Measurements from ENCODE around the gene TIMP2. TPM values are rescaled to one million over a fixed set of nuclear protein-coding genes. Genes with fewer than 3 reads are reported as not detected.

TIMP2 gene
- total and polyA plus RNA-seq, 2 experiments from 2014 or later = 10.6 to 22.5 TPM

GRCh38 chr17:78862073-78863023 lies 62.8 kb downstream of the TIMP2 start (continued):
- TF ChIP-seq EZH2 (IDR thresholded peaks at IDR 0.05; ENCODE audit: low read depth, unreplicated experiment) = no peak

- Histone ChIP-seq H3K4me3 (no peak overlapping the region), H4K20me1 (replicated peaks; ENCODE audit: insufficient read depth) (no peaks in the 10 kb centered on the region), H3K4me2 (no peak overlapping the region), H2AFZ (no peak overlapping the region), H3K9me2 (ENCODE audit: insufficient read depth) (no peaks in the 10 kb centered on the region), H3F3A (replicated peaks; ENCODE audit: low read depth) (no peaks in the 10 kb centered on the region; the same call in 1 of the 2 replicates), H3K79me2 (replicated peaks; ENCODE audit: insufficient read depth) (no peaks in the 10 kb centered on the region), H3K27ac (ENCODE audit: low read depth) (no peak overlapping the region), H3K36me3 (ENCODE audit: insufficient read depth) (no peaks in the 10 kb centered on the region), H3K27me3 (ENCODE audit: insufficient read depth) (no peaks in the 10 kb centered on the region), H3K4me1 (ENCODE audit: insufficient read depth) (no peaks in the 10 kb centered on the region)
- TF ChIP-seq CTCF (conservative IDR thresholded peaks at IDR 0.05; ENCODE audit: low read depth in 2 of 2) (no peak), ZNF114 (CRISPR knock-in tag; IDR thresholded peaks at IDR 0.05) (no peak), EZH2phosphoT487 (IDR thresholded peaks at IDR 0.05; ENCODE audit: unreplicated experiment) (no peak), ZNF331 (CRISPR knock-in tag; IDR thresholded peaks at IDR 0.05; ENCODE audit: low read depth) (no peak)
- Mint-ChIP-seq H3K9me3 (no peaks in the 10 kb centered on the region), H3K27me3 (ENCODE audit: insufficient read depth, low read depth, poor library complexity) (peaks cover 7% of the 10 kb centered on the region), H3K4me1 (peaks cover 4% of the 10 kb centered on the region; the same call in 2 of the 3 replicates), H3K27ac (no peak overlapping the region), H3K36me3 (ENCODE audit: low read depth) (no peaks in the 10 kb centered on the region; the same call in 2 of the 3 replicates), H3K4me3 (no peak overlapping the region)
- DNase-seq (ENCODE audit: low spot score) (no peak), ATAC-seq (no peak)
Observed at GRCh38 chr17:78861229-78861628, 64.0 kb downstream of the TIMP2 start.

GRCh38 chr17:78859051-78859450 lies 66.1 kb downstream of the TIMP2 start:
- Histone ChIP-seq H3K4me1 (ENCODE audit: insufficient read depth) (no peaks in the 10 kb centered on the region), H4K20me1 (replicated peaks; ENCODE audit: insufficient read depth) (no peaks in the 10 kb centered on the region), H3K27me3 (ENCODE audit: insufficient read depth) (no peaks in the 10 kb centered on the region), H3K4me3 (no peak overlapping the region), H3K79me2 (replicated peaks; ENCODE audit: insufficient read depth) (no peaks in the 10 kb centered on the region), H3K27ac (ENCODE audit: low read depth) (no peak overlapping the region), H3F3A (replicated peaks; ENCODE audit: low read depth) (no peaks in the 10 kb centered on the region; the same call in 1 of the 2 replicates), H2AFZ (no peak overlapping the region), H3K9me2 (ENCODE audit: insufficient read depth) (no peaks in the 10 kb centered on the region), H3K4me2 (no peak overlapping the region), H3K36me3 (ENCODE audit: insufficient read depth) (no peaks in the 10 kb centered on the region)
- ATAC-seq (no peak), DNase-seq (ENCODE audit: low spot score) (no peak)
- Mint-ChIP-seq H3K27me3 (ENCODE audit: insufficient read depth, low read depth, poor library complexity) (peaks cover 6% of the 10 kb centered on the region), H3K9me3 (no peaks in the 10 kb centered on the region), H3K4me1 (no peaks in the 10 kb centered on the region), H3K36me3 (ENCODE audit: low read depth) (no peaks in the 10 kb centered on the region; the same call in 2 of the 3 replicates), H3K27ac (no peak overlapping the region), H3K4me3 (no peak overlapping the region)
- no peak for TF ChIP-seq CREB1 (CRISPR knock-in tag; IDR thresholded peaks at IDR 0.05; ENCODE audit: low read depth)

Data from GM23338 (cell line).